Aorta (tissue), 5 donors: Measurements from ENCODE around the gene CCDC74A. TPM values are rescaled to one million over a fixed set of nuclear protein-coding genes. Genes with fewer than 3 reads are reported as not detected.
"Not testable (repeated sequence)": the region's sequence is repeated elsewhere in the genome, so short reads cannot be mapped to it uniquely, and the experiment has no call there.

Experiments
- ATAC-seq: fragments of 200-7000 bp; cut with Tn5 transposase; one replicate; pipeline ENCODE4 v1.9.1; 2022; ENCODE audit warnings: moderate library complexity; ENCODE audit not compliant: low FRiP score
- DNase-seq, 2 donors: peaks; one replicate each; pipeline ENCODE4 v3.0.0-alpha.2; 2020
- H3K27ac ChIP-seq, 2 donors: one replicate each; pipeline ENCODE4 v1.5.1; 2013; ENCODE audit warnings: low read length in 2 of 2, mild to moderate bottlenecking in 2 of 2, moderate library complexity in 2 of 2, control low read depth in 1 of 2, inconsistent platforms in 1 of 2, low read depth in 1 of 2
- H3K27me3 ChIP-seq, 2 donors: one replicate each; pipeline ENCODE4 v1.6.1; 2013; ENCODE audit warnings: control low read depth in 1 of 2, low read length in 1 of 2, mild to moderate bottlenecking in 1 of 2, moderate library complexity in 1 of 2; ENCODE audit not compliant: insufficient read depth in 2 of 2, control insufficient read depth in 1 of 2
- H3K36me3 ChIP-seq, 2 donors: one replicate each; pipeline ENCODE4 v1.6.1; 2013; ENCODE audit warnings: control low read depth in 1 of 2, low read length in 1 of 2, mild to moderate bottlenecking in 1 of 2; ENCODE audit not compliant: insufficient read depth in 2 of 2, control insufficient read depth in 1 of 2
- H3K4me1 ChIP-seq, 2 donors: one replicate each; pipeline ENCODE4 v1.6.1; 2013; ENCODE audit warnings: low read length in 2 of 2, control low read depth in 1 of 2, mild to moderate bottlenecking in 1 of 2, moderate library complexity in 1 of 2; ENCODE audit not compliant: insufficient read depth in 2 of 2, control insufficient read depth in 1 of 2
- H3K4me3 ChIP-seq, 2 donors: one replicate each; pipeline ENCODE4 v1.5.1; 2013; ENCODE audit warnings: low read length in 2 of 2, control low read depth in 1 of 2, mild to moderate bottlenecking in 1 of 2
- H3K9me3 ChIP-seq: one replicate; pipeline ENCODE4 v1.6.1; 2013; ENCODE audit warnings: mild to moderate bottlenecking, low read length; ENCODE audit not compliant: control insufficient read depth
- WGBS, 2 donors: extraction: QIAGEN DNeasy Blood & Tissue Kit; methylation state at CpG; one replicate each; pipeline ENCODE4 v1.1.7; 2013; 5-methylcytosine and 5-hydroxymethylcytosine counted together
- intact Hi-C, 2 donors: fragments of 100-400 bp; cut with DNase I; formaldehyde crosslinking; loops; one replicate each; pipeline versions ENCODE4 v1.14.2 to v1.15.0; 2022
- microRNA-seq, 2 donors: library from miRNA; unstranded; fragments of <30 nt; microRNA quantifications; one replicate each; pipeline ENCODE4 v1.2.0, GENCODE V29; 2020
- polyA plus RNA-seq, 2 donors: library from polyadenylated mRNA; stranded (reverse); fragments of 200-250 nt; gene quantifications; one replicate each; pipeline ENCODE4 v1.2.3, GENCODE V29; 2013
- total RNA-seq, 2 donors: library from RNA; stranded (reverse); fragmentation: NEBNext Ultra II Directional; extraction: Animal tissue kit (Norgen Biotek cat#: 25700); gene quantifications; one replicate each; pipeline ENCODE4 v1.2.1, GENCODE V29; 2021
- donor health status: healthy with polysubstance abuse.
- donor health status: Bipolar disorder and iron deficiency.
- donor health status: DM: no; HTN: no; CAD: no.
- donor health status: DM: no; HTN: no; CAD: no.
- donor health status: DM: yes; HTN: yes; CAD: no.

The CCDC74A gene
- total and polyA plus RNA-seq, 4 donors = 1.4 to 11.3 (median 4.3) TPM

DNA sequence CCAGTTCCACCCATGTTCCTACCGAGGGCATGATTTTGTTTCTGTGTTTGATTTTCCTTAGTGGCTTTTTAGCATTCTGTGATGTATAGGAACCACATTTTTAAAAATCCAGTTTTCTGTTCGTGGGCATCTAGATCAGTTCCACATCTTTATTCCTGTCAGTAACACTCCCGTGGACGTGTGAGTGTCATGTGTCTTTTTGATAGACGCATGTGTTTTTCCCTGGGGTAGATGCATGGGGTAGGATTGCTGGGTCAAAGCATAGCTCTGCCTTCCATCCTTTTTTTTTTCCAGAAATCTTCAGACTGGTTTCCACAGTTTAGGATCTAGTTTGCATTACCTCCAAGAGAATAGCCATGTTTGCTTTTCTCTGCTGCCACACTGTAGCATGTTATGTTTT lies 38.7 kb downstream of the CCDC74A start:
- DNase-seq = no peak
- H3K27ac ChIP-seq = no peak overlapping the region

DNA sequence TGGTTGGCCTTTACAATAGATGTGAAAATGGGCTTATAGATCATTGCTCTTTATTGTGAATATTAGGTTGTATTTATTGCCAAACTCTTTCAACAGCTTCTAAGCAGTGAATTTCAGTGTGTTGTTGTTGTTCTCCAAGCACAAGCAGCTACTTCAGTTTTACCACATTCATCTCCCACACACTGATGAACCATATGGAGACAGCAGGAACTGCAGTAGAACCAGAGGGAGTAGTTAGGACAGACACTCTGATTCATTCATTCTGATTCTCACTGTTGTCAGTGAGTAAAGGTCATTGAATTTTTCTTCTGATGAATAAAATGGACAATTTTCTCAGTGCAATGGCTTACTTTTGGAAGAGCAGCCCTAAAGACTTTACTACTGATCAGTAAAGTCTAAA lies 40.2 kb downstream of the CCDC74A start:
- Histone ChIP-seq H3K27me3 (no peaks in the 10 kb centered on the region), H3K27ac (no peak overlapping the region), H3K9me3 (no peaks in the 10 kb centered on the region), H3K36me3 (no peaks in the 10 kb centered on the region), H3K4me1 (no peaks in the 10 kb centered on the region), H3K4me3 (no peak overlapping the region)
- ATAC-seq (no peak), DNase-seq (no peak)
- intact Hi-C loops = no loop called here

More for the DNA sequence above, 38.7 kb downstream of the CCDC74A start:
- Histone ChIP-seq H3K4me3 (no peak overlapping the region), H3K9me3 (no peaks in the 10 kb centered on the region), H3K4me1 (no peaks in the 10 kb centered on the region), H3K36me3 (no peaks in the 10 kb centered on the region), H3K27me3 (no peaks in the 10 kb centered on the region)
- 70 to 79% methylated on average over 5 of the region's 5 CpGs for WGBS, 2 donors
- no peak for ATAC-seq
- intact Hi-C loops = no loop called here

DNA sequence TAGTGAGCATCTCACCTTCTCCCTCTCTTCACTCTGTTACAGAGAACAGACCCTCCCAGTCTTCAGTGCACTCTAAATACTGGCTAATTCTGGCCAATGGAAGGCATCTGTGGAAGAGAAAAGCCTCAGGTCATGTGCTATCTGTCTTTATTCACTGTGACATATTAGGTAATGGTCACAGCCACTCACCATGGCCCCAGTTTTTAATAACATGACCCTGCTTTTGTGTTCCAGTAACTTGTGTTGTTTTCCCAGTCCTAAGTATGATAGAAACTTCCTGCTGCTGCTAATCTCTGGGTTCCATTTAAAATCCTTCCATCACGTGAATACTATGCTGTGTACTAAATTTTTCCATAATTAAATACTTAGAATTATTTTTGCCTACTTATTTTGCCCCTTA lies 40.7 kb downstream of the CCDC74A start:
- H3K36me3 ChIP-seq, intact Hi-C loops, H3K4me1 ChIP-seq, H3K9me3 ChIP-seq, H3K4me3 ChIP-seq, H3K27me3 ChIP-seq, ATAC-seq, H3K27ac ChIP-seq, DNase-seq: not testable (repeated sequence)
- 22 to 36% methylated on average over 1 of the region's 1 CpG for WGBS, 2 donors

DNA sequence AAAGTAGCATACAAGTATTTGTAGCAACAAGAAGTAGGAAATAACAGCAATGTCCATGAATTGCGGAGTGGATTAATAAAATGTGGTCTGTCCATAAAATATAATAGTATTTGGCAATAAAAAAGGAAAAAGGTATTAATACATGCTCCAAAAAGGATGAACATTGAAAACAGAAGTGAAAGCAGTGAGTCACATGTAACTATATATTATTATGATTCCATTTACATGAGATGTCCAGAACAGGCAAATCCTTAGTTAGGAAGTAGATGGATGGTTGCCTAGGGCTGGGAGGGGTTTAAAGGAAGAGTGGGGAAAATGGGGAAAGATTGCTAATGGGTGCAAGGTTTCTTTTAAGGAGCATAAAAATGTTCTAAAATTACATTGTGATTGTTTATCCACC lies 44.5 kb downstream of the CCDC74A start:
- no peak for DNase-seq
- Histone ChIP-seq H3K9me3 (no peaks in the 10 kb centered on the region), H3K36me3 (no peaks in the 10 kb centered on the region), H3K27me3 (no peaks in the 10 kb centered on the region), H3K27ac (no peak overlapping the region), H3K4me1 (no peaks in the 10 kb centered on the region), H3K4me3 (no peak overlapping the region)
- WGBS, 2 donors = 95 to 96% methylated on average over 1 of the region's 1 CpG
- no peak for ATAC-seq
- intact Hi-C loops = no loop called here

DNA sequence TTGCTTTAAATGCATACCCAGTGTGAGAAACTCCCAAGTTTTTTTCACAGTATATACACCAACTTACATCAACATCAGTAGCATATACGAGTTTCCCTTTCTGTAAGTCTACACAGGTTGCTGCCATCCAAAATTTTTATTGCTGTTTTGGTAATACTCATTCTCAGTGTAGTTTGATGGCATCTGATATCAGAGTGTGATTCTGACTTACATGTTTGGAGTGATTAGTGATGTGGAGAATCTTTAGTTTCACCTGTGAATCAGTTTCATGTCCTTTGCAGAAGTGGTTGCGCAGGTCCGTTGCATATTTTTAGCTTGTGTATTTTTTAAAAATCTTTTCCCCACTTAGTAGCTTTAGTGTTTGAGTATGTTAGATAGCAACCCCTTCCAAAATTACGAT lies 50.1 kb downstream of the CCDC74A start:
- Histone ChIP-seq H3K9me3 (no peaks in the 10 kb centered on the region), H3K4me1 (no peaks in the 10 kb centered on the region), H3K36me3 (no peaks in the 10 kb centered on the region), H3K27ac (no peak overlapping the region), H3K4me3 (no peak overlapping the region), H3K27me3 (no peaks in the 10 kb centered on the region)
- WGBS, 2 donors = 73 to 74% methylated on average over 4 of the region's 4 CpGs
- intact Hi-C loops = no loop called here
- no peak for ATAC-seq
- DNase-seq = no peak

DNA sequence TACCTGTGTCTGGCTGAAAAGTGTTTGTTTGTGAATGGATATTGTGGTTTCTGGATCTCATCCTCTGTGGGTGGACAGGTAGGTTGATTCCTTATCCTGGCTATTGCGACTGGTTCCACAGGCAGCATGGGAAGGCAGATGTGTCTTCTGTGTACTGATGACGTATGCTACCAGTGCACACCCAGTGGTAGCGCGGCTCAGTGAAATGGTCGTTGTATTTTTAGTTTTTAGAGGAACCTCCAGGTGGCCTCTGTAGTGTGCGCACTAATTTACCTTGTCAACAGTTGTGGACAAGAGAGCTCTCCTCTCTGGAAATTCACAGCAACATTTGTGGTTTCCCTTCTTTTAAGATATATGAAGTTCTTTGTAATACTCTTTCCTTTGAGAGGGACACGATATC lies 52.5 kb downstream of the CCDC74A start:
- DNase-seq (no peak), ATAC-seq (no peak)
- H3K27me3 ChIP-seq = peaks cover 0 to 1% of the 10 kb centered on the region in 2 donors
- H3K36me3 ChIP-seq = no peaks in the 10 kb centered on the region
- WGBS, 2 donors = 88 to 93% methylated on average over 7 of the region's 7 CpGs
- no peak overlapping the region for H3K4me3 ChIP-seq
- H3K9me3 ChIP-seq = no peaks in the 10 kb centered on the region
- no peaks in the 10 kb centered on the region for H3K4me1 ChIP-seq
- intact Hi-C loops = no loop called here
- no peak overlapping the region for H3K27ac ChIP-seq

Small RNA genes lying within 50 kb of the gene (microRNA-seq; reads per million reads assigned to microRNA genes)
- 0 to 0.99 reads per million in 2 donors for gene MIR4784

Other genes starting within 250 kb of the CCDC74A start
- gene RAB6D, start 163.7 kb upstream of the CCDC74A start, total RNA-seq = not detected
- not detected for gene RAB6D, start 163.7 kb upstream of the CCDC74A start, polyA plus RNA-seq
- gene TUBA3D, start 51.8 kb upstream of the CCDC74A start, total RNA-seq = not detected
- gene TUBA3D, start 51.8 kb upstream of the CCDC74A start, polyA plus RNA-seq = 1 to 10 TPM in 1 of 2 donors, not detected in 1; 1.9 TPM
- 10 to 100 TPM; 43.3 to 59.8 TPM for gene MZT2A, start 35.5 kb upstream of the CCDC74A start, total RNA-seq
- 10 to 100 TPM; 44.8 to 70.9 TPM for gene MZT2A, start 35.5 kb upstream of the CCDC74A start, polyA plus RNA-seq